A172 (cell line): ENCODE results near the gene CYTIP. TPM values are rescaled to one million over a fixed set of nuclear protein-coding genes. Genes with fewer than 3 reads are reported as not detected.
"Not testable (repeated sequence)": the region's sequence is repeated elsewhere in the genome, so short reads cannot be mapped to it uniquely, and the experiment has no call there.

ENCODE experiments used
- DNase-seq: peaks from one replicate; pipeline ENCODE4 v3.0.0-alpha.2; 2015; ENCODE audit warnings: low spot score
- total RNA-seq: library from RNA; depleted of rRNA; stranded (reverse); fragments of >200 nt; shearing (Covaris generic); gene quantifications from 2 replicates; pipeline ENCODE4 v1.2.3, GENCODE V29; 2014

The CYTIP gene
- total RNA-seq, 1 experiment from 2014 or later, result not detected

DNA sequence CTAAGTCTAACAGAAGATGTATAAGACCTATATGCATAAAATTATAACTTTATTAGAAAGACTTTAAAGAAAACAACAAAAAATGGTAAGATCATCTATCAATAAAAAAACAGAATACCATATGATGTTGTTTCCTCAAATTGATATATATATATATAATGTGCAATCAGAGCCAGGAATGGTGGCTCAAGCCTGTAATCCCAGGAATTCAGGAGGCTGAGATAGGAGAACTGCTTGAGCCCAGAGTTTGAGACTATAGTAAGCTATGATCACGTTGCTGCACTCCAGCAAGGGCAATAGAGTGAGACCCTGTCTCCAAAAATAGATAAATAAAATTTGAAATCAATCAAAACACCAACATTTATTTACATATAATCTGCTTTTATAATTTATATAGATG, 19.5 kb downstream of the CYTIP start:
- DNase-seq, result no peak

GRCh38 chr2:157421964-157422363, 21.9 kb downstream of the CYTIP start:
- no peak for DNase-seq

DNA sequence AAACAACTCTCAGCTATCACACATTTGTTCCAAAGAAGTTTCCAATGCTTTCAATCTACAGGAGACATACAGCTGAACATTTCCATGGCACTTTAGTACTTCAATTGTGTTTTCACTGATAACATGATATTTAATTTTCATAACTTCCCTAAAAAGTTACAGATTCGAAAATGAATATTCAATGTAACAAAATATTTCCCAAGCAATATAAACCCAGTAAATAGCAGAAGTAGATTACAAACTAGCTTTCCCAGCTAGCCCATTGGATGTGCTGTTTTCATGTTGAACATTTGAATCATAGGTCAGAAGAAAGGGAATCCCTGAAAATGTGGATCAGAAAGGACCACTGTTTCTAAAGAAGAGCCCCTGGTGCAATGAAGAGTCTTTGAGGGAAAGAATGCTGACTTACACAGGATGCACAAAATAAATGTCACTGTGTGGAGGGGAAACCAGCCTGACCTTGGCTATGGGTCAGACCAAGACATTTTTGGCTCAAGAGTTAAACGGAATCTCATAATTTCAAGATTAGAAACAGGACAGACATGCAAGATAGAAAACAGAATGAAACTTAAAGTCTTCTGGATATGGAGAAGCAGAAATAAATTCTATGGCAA, 22.5 kb downstream of the CYTIP start:
- no peak for DNase-seq

GRCh38 chr2:157420771-157421323, 23.0 kb downstream of the CYTIP start:
- no peak for DNase-seq

- no peak for DNase-seq
Measured at GRCh38 chr2:157419031-157419575, 24.8 kb downstream of the CYTIP start.

DNA sequence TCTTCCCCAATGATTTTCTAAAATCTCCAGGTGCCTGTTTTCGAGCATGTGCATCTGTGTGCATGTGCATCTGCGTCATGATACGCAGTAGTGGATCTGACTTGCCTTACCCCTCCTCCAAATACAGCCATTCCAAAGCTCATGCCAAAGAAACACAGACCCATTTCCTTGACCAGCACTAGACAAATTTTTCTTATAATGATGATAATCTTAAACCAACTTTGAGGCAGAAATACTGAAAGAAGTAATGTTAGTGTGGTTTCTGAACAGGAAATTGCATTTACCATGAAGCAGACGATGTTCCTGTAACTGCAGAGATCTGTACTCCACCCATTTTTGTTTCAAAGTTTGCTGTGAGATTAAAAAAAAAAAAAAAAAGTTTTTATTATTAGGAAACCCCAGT, 25.6 kb downstream of the CYTIP start:
- no peak for DNase-seq

- DNase-seq, result no peak
Measured at GRCh38 chr2:157415591-157416101, 28.2 kb downstream of the CYTIP start.

DNA sequence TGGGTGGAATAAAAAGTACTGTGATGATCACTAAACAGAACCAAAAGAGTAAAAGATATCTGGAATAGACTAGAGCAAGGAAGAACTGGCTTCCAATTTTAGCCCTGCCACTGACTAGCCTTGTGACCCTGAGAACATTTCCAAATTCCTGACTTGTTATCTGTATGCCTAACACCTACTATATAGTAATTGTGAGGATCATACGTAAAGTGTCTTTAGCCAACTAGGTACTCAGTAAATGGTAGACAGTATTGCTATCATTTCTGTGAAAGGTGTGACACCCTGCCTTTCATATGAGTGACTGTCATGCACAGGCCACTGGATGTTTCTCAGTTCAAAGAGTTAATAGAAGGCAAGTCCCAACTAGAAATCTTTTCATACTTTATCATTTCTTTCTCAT, 29.8 kb downstream of the CYTIP start:
- DNase-seq, result no peak

DNA sequence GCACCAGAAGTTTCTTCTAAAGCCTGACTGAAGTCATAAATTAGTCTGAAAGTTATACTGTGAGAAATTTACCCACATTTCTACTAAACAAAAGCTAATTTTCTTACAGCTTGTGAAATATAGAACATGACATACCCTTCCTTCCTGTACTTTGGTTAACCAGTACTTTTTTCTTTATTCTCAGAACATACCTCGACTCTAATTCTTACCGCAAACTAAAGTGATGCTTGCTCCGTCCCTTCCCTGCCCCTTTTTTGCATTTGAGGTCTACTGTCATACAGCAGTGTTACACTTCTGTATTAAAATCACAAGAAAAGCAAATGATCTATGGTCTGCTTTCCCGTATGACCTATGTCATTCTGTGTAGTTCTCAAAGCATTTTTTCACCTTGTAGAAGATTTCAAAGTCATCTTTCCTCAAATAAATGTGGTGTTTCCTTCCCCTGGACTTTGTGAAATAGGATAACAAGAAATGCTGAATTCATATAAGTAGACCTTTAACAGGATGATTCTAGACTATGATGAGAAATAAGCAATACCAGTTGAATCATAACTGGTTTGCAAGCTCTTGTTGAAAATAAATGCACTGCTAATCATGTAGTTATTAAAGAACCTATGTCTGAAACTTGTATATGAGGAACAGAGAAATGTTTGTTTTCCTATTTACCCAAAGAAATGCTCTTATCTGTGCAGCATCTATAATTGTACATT, 30.4 kb downstream of the CYTIP start:
- DNase-seq, result no peak

GRCh38 chr2:157411624-157412336, 32.1 kb downstream of the CYTIP start:
- no peak for DNase-seq

- not testable (repeated sequence) for DNase-seq
Measured at GRCh38 chr2:157405398-157405797, 38.5 kb downstream of the CYTIP start.

GRCh38 chr2:157404363-157404762, 39.5 kb downstream of the CYTIP start:
- peak; percentile 33 for DNase-seq

GRCh38 chr2:157402801-157403485, 40.9 kb downstream of the CYTIP start:
- not testable (repeated sequence) for DNase-seq

DNA sequence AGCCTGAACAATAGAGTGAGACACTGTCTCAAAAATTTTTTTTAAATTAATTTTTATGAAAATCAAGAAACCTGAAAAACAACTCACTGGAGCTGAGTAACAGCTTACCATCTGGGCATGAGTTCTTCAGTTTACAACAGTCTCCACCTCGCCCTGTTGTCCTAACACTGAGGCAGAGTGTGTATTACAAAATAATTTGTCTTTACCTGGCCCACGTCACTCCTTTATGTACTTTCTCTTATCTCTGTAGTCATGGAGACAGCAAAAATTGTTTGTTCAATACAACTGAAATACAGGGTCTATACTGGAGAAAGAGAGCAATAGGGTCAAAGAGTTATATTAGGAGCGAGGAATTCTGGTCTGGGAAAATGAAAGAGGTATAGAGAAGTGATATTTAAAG, 48.1 kb downstream of the CYTIP start:
- no peak for DNase-seq

DNA sequence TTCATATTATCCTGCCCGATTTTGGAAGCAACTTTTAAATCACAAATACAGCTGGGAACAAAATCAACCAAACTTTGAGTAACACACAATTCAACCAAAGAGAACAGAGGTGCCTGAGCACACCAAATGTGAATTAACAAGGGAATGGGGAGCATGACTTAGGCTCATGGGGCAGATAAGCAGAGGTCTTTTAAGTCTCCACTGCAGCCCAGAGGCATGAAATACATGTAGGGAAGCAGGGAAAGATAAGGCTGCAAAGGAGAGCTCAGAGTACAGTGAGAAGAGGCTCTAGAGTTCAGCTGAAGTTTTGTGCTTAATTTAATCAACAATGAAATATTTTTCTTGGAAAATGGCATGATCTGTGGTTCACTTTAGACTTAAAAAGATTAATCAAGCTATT, 49.0 kb downstream of the CYTIP start:
- DNase-seq, result no peak

GRCh38 chr2:157393348-157393747, 50.5 kb downstream of the CYTIP start:
- no peak for DNase-seq

GRCh38 chr2:157388827-157389226, 55.1 kb downstream of the CYTIP start:
- no peak for DNase-seq

- no peak for DNase-seq
Measured at GRCh38 chr2:157386747-157387146, 57.1 kb downstream of the CYTIP start.

DNA sequence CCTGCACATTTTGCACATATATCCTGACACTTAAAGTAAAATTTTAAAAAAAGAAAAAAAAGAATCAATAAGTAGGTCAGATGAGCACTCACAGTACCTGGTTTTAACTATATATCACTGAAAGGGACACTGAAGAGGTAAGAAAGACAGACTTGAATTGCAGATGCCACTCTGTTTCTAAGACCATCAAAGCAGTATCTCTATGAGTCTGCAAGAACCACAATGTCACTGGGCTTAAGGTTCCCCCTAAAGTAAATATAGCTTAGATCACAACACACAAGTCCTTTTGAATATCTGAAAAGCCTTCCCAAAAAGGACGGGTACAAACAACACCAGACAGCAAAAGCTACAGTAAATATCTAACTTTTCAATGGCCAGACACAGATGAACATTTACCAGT, 57.6 kb downstream of the CYTIP start:
- no peak for DNase-seq

GRCh38 chr2:157377861-157378260, 66.0 kb downstream of the CYTIP start:
- DNase-seq, result no peak

GRCh38 chr2:157376041-157376440, 67.8 kb downstream of the CYTIP start:
- DNase-seq, result no peak

DNA sequence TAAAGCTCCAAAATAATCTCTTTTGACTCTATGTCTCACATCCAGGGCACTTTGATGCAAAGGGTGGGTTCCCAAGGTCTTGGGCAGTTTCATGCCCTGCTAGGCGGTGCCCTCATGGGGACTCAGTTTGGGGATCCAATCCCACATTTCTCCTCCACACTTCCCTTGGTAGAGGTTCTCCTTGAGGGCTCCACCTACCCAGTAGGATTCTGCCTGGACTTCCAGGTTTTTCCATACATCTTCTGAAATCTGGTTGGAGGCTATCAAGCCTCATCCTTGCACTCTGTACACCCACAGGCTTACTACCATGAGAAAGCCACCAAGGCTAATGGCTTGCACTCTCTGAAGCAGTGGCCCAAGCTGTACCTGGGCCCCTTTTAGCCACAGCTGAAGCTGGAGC, 68.5 kb downstream of the CYTIP start:
- no peak for DNase-seq
